NCI-H128 (cell line): Measurements from ENCODE around the gene NOP14.
"Not testable (repeated sequence)": the region's sequence is repeated elsewhere in the genome, so short reads cannot be mapped to it uniquely, and the experiment has no call there.

Experiments
- DNase-seq: peaks from one replicate; lab custom pipeline; 2025; ENCODE audit not compliant: unreplicated experiment; lab: John Stamatoyannopoulos, UW

The NOP14 gene

DNA sequence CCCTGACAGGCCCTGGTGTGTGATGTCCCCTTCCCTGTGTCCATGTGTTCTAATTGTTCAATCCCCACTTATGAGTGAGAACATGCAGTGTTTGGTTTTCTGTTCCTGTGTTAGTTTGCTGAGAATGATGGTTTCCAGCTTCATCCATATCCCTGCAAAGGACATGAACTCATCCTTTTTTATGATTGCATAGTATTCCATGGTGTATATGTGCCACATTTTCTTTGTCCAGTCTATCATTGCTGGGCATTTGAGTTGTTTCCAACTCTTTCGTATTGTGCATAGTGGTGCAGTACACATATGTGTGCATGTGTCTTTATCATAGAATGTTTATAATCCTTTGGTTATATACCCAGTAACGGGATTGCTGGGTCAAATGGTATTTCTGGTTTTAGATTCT, 46.5 kb downstream of the NOP14 start:
- not testable (repeated sequence) for DNase-seq

DNA sequence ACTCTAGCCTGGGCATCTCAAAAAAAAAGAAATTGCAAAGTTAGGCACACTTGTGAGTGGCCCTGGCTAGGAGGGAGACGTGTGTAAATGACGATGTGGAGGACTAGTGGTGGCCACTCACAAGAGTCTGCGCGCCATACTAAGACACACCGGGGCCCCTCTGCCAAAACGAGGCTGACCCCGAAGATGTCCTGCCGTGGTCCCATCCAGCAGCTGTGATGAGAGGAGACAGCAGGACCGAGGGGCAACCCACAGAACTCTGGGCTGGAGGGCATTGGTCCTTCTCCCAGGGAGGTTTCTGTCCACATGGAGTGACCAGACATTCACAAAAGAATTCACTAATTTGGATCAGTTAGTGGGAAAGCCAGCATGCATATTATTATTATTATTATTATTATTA, 47.4 kb downstream of the NOP14 start:
- no peak for DNase-seq

DNA sequence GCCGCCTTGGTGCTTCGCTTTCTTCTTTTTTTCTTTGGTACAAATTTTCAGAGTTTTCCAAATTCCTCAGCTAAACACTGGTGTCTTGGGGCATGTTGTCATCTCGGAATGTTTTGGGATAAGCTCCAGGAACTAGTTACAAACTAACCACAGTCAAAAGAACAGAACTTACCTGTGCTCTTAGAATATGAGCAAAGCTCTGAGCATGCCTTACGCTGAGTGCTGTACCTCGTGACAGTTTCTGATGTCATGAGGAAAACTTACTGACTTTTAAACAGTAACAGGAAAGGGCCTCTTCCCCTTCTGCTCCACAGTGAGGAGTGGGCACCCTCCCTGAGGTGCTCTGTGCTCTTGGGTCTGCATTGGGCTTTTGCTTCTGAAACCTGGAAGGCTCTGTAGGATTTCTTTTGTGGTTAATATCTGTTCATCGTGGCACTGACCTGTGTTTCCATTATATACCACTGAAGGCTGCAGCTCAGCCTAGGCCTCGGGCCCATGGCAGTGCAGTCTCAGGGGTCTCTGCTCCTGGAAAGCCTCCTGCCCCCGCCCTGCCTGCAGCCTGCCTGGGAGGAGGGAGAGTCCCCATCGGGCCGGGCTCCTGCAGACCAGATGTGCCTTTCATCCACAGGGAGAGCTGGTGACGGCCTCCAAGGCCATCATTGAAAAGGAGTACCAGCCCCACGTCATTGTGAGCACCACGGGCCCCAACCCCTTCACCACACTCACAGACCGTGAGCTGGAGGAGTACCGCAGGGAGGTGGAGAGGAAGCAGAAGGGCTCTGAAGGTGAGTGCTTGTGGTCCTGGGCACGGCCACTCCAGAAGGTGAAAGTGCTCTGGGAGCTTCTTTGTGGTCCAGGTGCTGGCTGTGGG, 48.7 kb downstream of the NOP14 start:
- no peak for DNase-seq

DNA sequence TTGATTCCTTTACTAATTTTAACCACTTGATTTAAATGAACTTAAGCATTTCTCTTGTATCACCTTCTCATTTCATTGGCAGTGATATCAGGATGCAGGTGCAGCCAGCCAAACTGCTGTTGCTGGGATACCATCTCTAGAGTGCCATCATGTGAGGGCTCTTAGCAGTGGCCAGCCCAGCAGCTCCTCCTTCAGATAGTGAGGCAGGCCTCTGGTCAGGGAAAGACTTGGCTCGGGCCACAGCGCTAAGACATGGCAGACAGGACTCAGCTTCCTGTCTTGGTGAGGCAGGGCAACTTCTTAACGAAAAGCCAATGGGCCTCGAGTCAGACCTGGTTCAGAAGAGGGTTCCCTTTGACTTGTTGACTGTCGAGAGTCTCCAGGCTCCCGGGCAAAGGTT, 50.0 kb downstream of the NOP14 start:
- no peak for DNase-seq

DNA sequence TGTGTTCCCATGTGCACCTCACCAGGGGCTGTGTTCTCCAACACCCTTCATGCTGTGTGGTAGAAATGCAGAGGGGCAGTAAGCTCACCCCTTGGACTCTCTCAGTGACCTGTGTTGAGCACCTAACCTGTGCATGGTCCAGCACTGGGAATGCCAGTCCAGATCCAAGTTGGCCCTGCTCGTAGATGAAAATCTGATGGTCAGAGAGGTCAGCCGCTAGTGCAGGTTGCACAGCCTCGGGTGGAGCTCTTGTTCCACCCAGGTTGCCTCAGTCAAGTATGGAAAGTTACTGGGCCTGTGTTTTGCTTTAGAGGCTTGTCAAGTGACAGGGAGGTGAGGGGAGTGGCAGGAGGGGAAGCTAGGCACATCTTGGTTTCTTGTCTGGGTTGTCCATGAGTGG, 51.3 kb downstream of the NOP14 start:
- no peak for DNase-seq

DNA sequence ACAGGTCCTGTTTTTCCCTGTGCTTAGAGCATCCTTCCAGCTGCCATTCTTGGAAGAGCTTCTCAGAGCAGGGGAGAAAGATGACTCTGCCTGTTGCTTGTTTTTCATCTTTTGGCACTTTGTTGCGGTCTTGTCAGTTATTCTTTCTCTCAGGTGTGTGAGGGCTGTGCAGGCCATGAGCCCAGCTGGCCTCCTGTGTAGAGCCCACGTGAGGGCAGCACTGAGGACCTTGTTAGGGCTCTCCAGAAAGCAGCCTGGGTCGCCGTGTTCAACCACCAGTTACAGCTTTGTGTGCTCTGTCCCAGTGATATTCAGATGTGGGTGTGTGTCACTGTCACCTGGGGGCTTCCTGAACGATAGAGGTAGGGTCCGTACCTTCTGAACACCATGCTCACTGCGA, 52.8 kb downstream of the NOP14 start:
- no peak for DNase-seq

DNA sequence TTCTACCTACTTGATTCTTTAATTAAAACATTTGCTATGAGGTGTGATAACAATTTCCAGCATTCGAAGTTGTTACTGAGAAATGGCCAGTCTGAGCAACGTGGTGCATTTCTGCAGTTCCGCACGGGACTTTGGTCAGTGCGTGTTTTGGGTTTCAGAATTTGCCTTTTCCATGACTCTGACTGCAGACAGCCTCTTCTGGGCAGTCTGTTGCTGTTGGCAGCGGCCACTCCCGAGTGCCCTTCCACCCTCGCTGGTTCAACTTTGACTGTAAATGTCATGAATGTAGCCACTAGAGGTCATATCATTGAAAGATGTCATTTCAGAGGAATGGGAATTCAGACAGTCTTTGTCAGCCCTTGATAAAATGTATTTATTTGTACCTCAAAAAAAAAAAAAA, 53.6 kb downstream of the NOP14 start:
- no peak for DNase-seq

DNA sequence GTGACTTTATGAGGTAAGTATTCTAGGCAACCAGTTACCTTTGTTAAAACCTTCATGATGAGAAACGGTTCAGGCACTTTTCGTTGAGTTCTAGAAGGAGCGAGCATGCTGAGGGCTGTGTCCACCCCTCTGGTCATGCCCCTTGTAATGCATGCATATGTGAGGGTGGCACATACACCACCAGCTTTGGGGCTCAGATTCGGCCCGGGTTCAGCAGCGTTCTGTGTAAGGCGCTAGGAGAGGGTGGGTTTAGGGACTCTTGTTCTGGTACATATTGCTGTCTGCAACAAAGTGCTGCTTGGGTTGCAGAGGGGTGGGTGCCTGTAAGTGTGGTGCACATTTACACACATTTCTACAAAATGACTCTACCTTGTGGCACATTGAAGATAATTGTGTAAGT, 54.5 kb downstream of the NOP14 start:
- DNase-seq = no peak

DNA sequence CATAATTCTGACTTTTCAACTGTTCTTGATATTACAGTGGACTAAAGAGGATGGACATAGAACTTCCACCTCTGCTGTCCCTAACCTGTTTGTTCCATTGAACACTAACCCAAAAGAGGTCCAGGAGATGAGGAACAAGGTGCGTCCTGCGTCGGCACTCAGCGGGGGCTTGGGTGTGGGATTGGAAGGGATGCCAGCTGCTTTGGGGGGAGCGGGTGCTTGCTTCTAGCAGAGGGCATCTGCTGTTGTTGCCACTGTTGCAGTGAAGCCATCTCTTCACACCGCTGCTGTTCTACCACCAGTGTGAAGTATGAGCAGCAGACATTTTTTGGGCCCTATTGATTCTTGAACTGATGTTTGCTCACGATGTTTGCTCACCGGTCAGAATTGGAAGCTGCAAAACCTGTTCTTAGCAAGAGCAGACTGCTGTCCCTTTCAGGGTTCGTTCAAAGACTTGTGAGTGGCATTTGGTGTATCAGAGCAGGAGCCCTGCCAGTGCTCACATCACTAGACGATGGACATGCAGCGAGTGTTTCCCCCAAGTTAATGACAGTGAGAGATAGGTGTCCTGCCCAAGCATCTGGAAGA, 55.4 kb downstream of the NOP14 start:
- DNase-seq = no peak

DNA sequence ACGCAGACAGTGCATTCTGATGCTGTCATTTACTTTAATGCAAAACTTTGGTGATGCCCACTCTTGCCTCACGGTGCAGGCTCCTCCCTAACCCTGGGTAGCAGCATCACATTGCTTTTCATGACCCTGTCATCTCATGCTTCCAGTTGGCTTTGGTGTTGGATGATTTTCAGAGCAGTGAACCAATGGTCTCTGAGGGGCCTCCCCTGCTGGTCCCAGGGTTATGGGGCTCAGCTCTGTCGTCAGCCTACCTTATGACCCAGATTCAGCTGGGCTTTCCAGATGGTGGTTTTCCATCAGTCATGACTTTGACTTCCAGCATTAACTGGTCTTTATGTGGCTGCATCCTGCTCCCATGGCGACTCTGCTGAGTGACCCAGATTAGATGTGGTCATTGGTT, 56.0 kb downstream of the NOP14 start:
- no peak for DNase-seq

DNA sequence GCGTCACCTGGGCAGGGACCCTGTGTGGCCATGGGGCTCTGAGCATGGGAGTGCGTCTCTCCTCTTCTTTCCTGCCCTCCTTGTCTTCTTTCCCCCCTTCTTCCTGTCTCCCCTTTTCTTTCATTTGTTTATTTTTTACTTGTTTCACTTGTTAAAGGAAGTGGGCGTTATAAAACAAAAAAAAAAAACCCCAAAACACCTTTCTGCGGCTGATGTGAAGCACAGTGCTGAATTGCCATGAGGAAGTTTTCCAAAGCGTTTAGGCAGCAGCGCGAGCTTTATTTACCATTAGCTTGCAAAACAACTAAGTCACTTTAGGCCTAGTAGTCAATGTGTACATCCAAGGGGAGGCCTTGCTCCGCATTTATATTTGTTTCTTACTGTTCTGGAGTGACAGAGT, 57.0 kb downstream of the NOP14 start:
- DNase-seq = no peak

DNA sequence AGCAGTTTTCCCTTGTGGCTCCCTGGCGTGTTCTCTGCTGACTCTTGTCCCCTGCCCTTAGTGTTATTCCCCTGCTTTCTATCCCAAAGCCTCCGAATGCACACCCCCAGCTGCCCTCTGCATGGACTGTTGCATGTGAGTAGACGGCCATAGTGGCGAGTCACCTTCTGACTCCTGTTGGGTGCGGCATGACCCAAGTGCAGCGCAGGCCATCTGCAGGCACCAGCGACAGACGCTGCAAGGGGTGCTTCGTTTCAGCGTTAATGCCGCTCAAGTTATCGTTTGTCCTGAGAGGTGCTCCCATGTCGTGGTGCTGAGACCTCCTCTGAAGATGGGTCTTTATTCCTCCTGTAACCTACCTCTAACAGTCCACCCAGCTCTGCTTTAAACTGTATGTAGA, 57.7 kb downstream of the NOP14 start:
- DNase-seq = no peak

DNA sequence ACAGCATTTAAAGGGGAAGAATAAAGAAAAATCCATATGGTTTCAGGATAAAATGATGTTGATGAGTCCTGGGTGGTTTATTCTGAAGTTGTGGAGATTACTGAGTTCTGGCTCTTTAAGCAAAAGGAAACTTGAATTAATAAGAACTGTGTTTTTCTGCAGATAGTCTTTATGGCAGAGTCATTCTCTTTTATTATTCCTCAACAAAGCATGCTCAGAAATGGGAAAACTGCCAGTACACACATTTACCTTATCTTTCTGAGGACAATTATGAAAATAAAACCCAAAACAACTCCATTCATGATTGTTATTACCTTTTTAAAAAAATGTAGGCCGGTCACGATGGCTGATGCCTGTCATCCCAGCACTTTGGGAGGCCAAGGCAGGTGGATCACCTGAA, 61.1 kb downstream of the NOP14 start:
- no peak for DNase-seq

DNA sequence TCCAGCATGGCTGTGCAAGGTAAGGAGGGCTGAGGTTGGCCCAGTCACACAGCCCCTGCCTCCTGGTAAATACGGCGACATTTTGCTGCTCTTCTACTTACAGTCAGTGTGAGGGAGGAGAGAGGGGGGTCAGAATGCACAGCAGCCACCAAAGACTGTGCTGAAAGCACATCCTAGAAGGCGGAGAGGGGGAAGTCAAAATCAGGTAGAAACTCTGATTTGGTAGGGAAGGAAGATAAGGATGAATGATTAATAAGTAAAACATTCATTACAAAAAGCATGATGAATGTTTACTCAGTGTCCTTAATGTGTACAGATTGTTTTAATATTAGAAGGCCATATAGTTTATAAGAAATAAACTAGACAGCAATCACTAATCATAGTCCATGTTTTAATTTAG, 62.0 kb downstream of the NOP14 start:
- DNase-seq = no peak

DNA sequence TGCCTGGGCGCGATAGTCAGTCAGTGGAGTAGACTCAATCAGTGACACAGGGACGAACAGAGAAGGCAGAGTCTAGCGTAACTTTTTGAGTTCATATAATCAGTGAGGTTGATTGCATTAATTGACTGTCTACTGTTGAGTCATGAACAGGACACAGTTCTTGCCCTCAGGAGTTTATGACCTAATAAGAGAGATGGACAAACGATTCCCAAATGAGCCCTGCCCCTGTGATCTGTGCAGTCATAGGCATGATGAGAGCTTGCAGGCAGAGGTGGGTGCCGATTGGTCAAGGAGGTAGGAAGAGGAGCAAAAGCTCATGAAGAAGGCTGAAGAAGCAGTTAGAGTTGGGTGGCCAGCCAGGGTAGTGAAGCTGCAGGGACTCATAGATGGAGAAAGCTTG, 62.5 kb downstream of the NOP14 start:
- DNase-seq = no peak

DNA sequence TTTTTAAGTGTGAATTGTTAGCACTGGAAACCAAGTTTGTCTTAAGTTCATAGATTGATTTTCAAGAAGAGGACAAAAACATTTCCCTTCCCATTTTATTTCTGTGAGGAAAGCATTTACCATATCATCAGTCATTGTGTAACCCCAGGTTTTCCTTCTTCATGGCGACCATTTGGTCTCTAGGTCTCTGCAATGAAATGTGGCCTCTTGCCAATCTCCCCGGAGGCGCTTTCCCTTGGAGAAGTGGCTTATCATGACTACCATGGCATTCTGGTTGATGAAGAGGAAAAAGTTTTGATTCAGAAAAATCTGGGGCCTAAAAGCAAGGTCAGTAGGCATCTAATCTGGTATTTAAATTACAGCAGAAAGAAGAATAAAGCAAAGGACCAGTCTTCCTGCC, 65.2 kb downstream of the NOP14 start:
- DNase-seq = no peak

DNA sequence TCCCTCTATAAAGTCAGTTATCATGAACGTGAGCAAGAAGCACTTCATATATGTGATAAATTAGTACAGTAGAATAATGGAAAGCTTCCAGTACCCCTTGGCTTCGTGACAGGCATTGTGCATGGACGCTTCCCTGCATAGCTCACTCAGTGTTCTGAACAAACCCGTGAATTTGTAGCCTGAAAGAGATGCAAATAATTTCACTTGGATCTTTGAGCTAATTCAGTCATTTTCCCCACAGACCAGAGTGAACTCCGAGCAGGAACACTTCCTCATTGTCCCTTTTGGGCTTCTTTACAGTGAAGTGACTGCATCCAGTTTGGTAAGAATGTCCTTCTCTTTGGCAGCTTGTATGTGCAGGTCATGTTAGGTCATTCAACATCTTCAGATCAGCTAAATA, 69.4 kb downstream of the NOP14 start:
- no peak for DNase-seq

DNA sequence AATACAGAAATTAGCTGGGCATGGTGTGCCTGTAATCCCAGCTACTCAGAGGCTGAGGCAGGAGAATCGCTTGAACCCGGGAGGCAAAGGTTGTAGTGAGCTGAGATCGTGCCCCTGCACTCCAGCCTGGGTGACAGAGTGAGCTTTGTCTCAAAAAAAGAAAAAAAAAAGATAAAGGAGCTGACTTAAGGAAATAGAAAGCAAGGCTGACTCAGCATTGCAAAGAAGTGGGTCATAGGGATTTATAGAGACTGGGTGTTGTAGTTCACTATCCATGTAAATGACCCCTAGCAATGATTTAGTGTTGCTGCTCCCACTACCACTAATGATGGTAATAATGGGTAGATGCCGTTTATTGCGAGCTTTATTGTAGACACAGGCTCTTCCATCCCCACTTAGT, 71.9 kb downstream of the NOP14 start:
- DNase-seq = no peak

DNA sequence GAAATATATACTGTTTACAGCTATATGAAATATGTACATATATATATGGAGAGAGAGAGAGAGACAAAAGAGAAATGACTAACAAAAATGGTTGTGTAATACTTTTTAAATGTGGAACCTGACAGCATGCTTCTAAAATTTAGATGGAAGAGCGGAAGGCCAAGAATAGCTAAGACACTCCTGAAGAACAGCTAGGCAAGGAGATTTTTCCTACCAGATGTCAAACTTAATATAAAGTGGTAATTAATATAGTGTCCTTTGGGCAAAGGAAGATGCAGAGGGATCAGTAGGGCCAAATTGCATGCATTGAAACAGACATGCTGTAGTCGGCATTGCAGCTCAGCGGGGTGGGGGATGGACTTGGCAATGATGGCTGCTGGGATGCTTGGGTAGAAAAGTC, 74.3 kb downstream of the NOP14 start:
- DNase-seq = no peak
